Stimulated activated naive CD8-positive, alpha-beta T cell treated with anti-CD3 and anti-CD28 coated beads, Interleukin-15, amount 100 ng/mL, for 72 hours (primary cell): Measurements from ENCODE around the gene GALNT10.

ENCODE experiments used
- ATAC-seq: fragments of 150-1000 bp; cut with Tn5 transposase; 2 replicates; pipeline ENCODE4 v1.10.0; 2021; ENCODE audit warnings: mild to moderate bottlenecking, moderate library complexity
- DNase-seq, 2 donors: peaks; one replicate each; pipeline ENCODE4 v3.0.0; 2021 to 2022
- H3K27ac Mint-ChIP-seq, 2 donors: one replicate each; pipeline ENCODE4 v1.8.0; 2022; ENCODE audit warnings: mild to moderate bottlenecking in 2 of 2, mixed read lengths in 2 of 2, moderate library complexity in 2 of 2
- H3K27me3 Mint-ChIP-seq: one replicate; pipeline ENCODE4 v1.8.0; 2022; ENCODE audit warnings: mixed read lengths
- H3K4me1 Mint-ChIP-seq: one replicate; pipeline ENCODE4 v1.8.0; 2022; ENCODE audit warnings: mild to moderate bottlenecking, mixed read lengths
- H3K4me3 Mint-ChIP-seq, 2 donors: one replicate each; pipeline ENCODE4 v1.8.0; 2022; ENCODE audit warnings: mild to moderate bottlenecking in 2 of 2, mixed read lengths in 2 of 2, moderate library complexity in 1 of 2
- H3K9me3 Mint-ChIP-seq, 2 donors: one replicate each; pipeline ENCODE4 v1.8.0; 2022; ENCODE audit warnings: mixed read lengths in 2 of 2

Gene GALNT10

GRCh38 chr5:154166901-154167791, 23.4 kb upstream of the GALNT10 start:
- Mint-ChIP-seq H3K4me3 (no peak overlapping the region), H3K4me1 (no peaks in the 10 kb centered on the region), H3K27me3 (peaks cover 42% of the 10 kb centered on the region), H3K9me3 (no peaks in the 10 kb centered on the region), H3K27ac (no peak overlapping the region)
- ATAC-seq (no peak), DNase-seq (no peak)

- Mint-ChIP-seq H3K4me1 (peaks cover 2% of the 10 kb centered on the region), H3K27me3 (peaks cover 31% of the 10 kb centered on the region), H3K9me3 (no peaks in the 10 kb centered on the region), H3K27ac (no peak overlapping the region), H3K4me3 (no peak overlapping the region)
- DNase-seq = no peak
- no peak for ATAC-seq
Observed at GRCh38 chr5:154168395-154168794, 22.1 kb upstream of the GALNT10 start.

- Mint-ChIP-seq H3K27ac (no peak overlapping the region), H3K4me1 (peaks cover 6% of the 10 kb centered on the region), H3K4me3 (no peak overlapping the region), H3K9me3 (no peaks in the 10 kb centered on the region), H3K27me3 (no peaks in the 10 kb centered on the region)
- no peak for DNase-seq
- no peak for ATAC-seq
Observed at GRCh38 chr5:154172785-154173184, 17.7 kb upstream of the GALNT10 start.

- H3K27me3 Mint-ChIP-seq = peaks cover 12% of the 10 kb centered on the region
- no peaks in the 10 kb centered on the region for H3K9me3 Mint-ChIP-seq
- no peak overlapping the region for H3K4me3 Mint-ChIP-seq
- peaks cover 6% of the 10 kb centered on the region for H3K4me1 Mint-ChIP-seq
- ATAC-seq = no peak
- H3K27ac Mint-ChIP-seq = no peak overlapping the region
- no peak for DNase-seq
Observed at GRCh38 chr5:154174091-154174490, 16.4 kb upstream of the GALNT10 start.

GRCh38 chr5:154176181-154176580, 14.4 kb upstream of the GALNT10 start:
- H3K9me3 Mint-ChIP-seq = no peaks in the 10 kb centered on the region
- DNase-seq (no peak), ATAC-seq (no peak)
- no peak overlapping the region for H3K4me3 Mint-ChIP-seq
- peaks cover 21% of the 10 kb centered on the region for H3K27me3 Mint-ChIP-seq
- H3K4me1 Mint-ChIP-seq = peaks cover 11% of the 10 kb centered on the region
- H3K27ac Mint-ChIP-seq = no peak overlapping the region

- DNase-seq (no peak), ATAC-seq (no peak)
- H3K9me3 Mint-ChIP-seq = no peaks in the 10 kb centered on the region
- peak overlapping the region in 1 of 2 donors; percentile 3 for H3K27ac Mint-ChIP-seq
- H3K27me3 Mint-ChIP-seq = peaks cover 21% of the 10 kb centered on the region
- no peak overlapping the region for H3K4me3 Mint-ChIP-seq
- H3K4me1 Mint-ChIP-seq = peaks cover 6% of the 10 kb centered on the region
Observed at GRCh38 chr5:154178661-154179060, 11.9 kb upstream of the GALNT10 start.

GRCh38 chr5:154179846-154180710, 10.5 kb upstream of the GALNT10 start:
- Mint-ChIP-seq H3K4me3 (no peak overlapping the region), H3K27ac (no peak overlapping the region), H3K9me3 (no peaks in the 10 kb centered on the region), H3K27me3 (peaks cover 21% of the 10 kb centered on the region), H3K4me1 (peaks cover 5% of the 10 kb centered on the region)
- peak; percentile 30 to 43 for DNase-seq
- ATAC-seq = peak; percentile 89

- peaks cover 5% of the 10 kb centered on the region for H3K4me1 Mint-ChIP-seq
- H3K27me3 Mint-ChIP-seq = peaks cover 21% of the 10 kb centered on the region
- H3K4me3 Mint-ChIP-seq = no peak overlapping the region
- H3K9me3 Mint-ChIP-seq = no peaks in the 10 kb centered on the region
- ATAC-seq = no peak
- DNase-seq = no peak
- no peak overlapping the region for H3K27ac Mint-ChIP-seq
Observed at GRCh38 chr5:154181161-154181560, 9.4 kb upstream of the GALNT10 start.

GRCh38 chr5:154189256-154189818, 1.2 kb upstream of the GALNT10 start:
- H3K4me3 Mint-ChIP-seq = peak overlapping the region; percentile 80 to 87
- H3K9me3 Mint-ChIP-seq = no peaks in the 10 kb centered on the region
- ATAC-seq (peak; percentile 27), DNase-seq (no peak)
- peaks cover 35% of the 10 kb centered on the region for H3K4me1 Mint-ChIP-seq
- H3K27ac Mint-ChIP-seq = peak overlapping the region in 1 of 2 donors; percentile 85
- H3K27me3 Mint-ChIP-seq = peaks cover 11% of the 10 kb centered on the region

GRCh38 chr5:154189819-154190594, 526 bp upstream of the GALNT10 start:
- DNase-seq (peak; percentile 81 to 83), ATAC-seq (peak; percentile 83)
- H3K27me3 Mint-ChIP-seq = peaks cover 11% of the 10 kb centered on the region
- H3K27ac Mint-ChIP-seq = peak overlapping the region in 1 of 2 donors; percentile 85
- H3K4me1 Mint-ChIP-seq = peaks cover 38% of the 10 kb centered on the region
- no peaks in the 10 kb centered on the region for H3K9me3 Mint-ChIP-seq
- peak overlapping the region; percentile 80 to 87 for H3K4me3 Mint-ChIP-seq

- Mint-ChIP-seq H3K4me3 (peak overlapping the region; percentile 94), H3K27ac (peak overlapping the region; percentile 93 to 95), H3K27me3 (peaks cover 11% of the 10 kb centered on the region), H3K4me1 (peaks cover 48% of the 10 kb centered on the region), H3K9me3 (no peaks in the 10 kb centered on the region)
- ATAC-seq (no peak), DNase-seq (no peak)
Observed at GRCh38 chr5:154191467-154192261, 1.1 kb downstream of the GALNT10 start.

- H3K27ac Mint-ChIP-seq = peak overlapping the region in 1 of 2 donors; percentile 43
- no peaks in the 10 kb centered on the region for H3K9me3 Mint-ChIP-seq
- ATAC-seq = no peak
- DNase-seq = no peak
- H3K4me3 Mint-ChIP-seq = no peak overlapping the region
- H3K4me1 Mint-ChIP-seq = peaks cover 64% of the 10 kb centered on the region
- H3K27me3 Mint-ChIP-seq = peaks cover 11% of the 10 kb centered on the region
Observed at GRCh38 chr5:154193283-154193682, 2.8 kb downstream of the GALNT10 start.

GRCh38 chr5:154193701-154194121, 3.2 kb downstream of the GALNT10 start:
- H3K4me1 Mint-ChIP-seq = peaks cover 68% of the 10 kb centered on the region
- no peak for ATAC-seq
- peaks cover 9% of the 10 kb centered on the region for H3K27me3 Mint-ChIP-seq
- DNase-seq = no peak
- no peaks in the 10 kb centered on the region for H3K9me3 Mint-ChIP-seq
- no peak overlapping the region for H3K27ac Mint-ChIP-seq
- H3K4me3 Mint-ChIP-seq = no peak overlapping the region
